Measurements from ENCODE around the gene FNDC3B.

DNA sequence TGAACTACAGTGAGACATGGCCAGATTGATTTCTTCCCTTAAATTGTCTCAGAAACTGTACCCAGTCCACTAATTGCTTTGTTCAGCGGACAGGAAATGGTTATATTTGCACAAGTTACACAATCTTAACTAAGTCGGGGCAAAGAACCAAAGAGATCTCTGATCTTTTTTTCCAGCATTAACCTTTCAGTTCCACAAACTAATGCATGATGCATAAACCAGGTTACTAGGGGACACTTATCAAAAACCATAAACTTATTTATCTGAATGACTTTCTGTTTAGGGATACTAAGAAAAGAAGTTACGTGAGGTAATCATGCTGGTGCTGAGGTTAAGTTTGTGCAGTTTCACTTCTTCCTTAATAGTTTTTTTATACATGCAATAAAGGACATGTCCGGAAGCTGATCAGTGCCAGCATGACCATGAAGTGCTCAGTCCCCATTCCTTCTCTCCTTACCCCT is 22.4 kb downstream of the FNDC3B start:
- TF ChIP-seq, protein P1, sequence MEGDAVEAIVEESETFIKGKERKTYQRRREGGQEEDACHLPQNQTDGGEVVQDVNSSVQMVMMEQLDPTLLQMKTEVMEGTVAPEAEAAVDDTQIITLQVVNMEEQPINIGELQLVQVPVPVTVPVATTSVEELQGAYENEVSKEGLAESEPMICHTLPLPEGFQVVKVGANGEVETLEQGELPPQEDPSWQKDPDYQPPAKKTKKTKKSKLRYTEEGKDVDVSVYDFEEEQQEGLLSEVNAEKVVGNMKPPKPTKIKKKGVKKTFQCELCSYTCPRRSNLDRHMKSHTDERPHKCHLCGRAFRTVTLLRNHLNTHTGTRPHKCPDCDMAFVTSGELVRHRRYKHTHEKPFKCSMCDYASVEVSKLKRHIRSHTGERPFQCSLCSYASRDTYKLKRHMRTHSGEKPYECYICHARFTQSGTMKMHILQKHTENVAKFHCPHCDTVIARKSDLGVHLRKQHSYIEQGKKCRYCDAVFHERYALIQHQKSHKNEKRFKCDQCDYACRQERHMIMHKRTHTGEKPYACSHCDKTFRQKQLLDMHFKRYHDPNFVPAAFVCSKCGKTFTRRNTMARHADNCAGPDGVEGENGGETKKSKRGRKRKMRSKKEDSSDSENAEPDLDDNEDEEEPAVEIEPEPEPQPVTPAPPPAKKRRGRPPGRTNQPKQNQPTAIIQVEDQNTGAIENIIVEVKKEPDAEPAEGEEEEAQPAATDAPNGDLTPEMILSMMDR (IDR thresholded peaks at IDR 0.05) = no peak
- TF ChIP-seq ZFX (IDR thresholded peaks at IDR 0.05; ENCODE audit: borderline replicate concordance) = no peak
